T-helper 22 cell (primary cell): ENCODE data around the gene CFD.
A peak's percentile ranks its signal among the peaks of the same experiment; 100 is the strongest.
"Not testable (repeated sequence)": the region's sequence is repeated elsewhere in the genome, so short reads cannot be mapped to it uniquely, and the experiment has no call there.

Experiments
- DNase-seq: peaks from one replicate; pipeline ENCODE4 v3.0.0-alpha.2; 2020; ENCODE audit warnings: low read depth

Gene CFD

DNA sequence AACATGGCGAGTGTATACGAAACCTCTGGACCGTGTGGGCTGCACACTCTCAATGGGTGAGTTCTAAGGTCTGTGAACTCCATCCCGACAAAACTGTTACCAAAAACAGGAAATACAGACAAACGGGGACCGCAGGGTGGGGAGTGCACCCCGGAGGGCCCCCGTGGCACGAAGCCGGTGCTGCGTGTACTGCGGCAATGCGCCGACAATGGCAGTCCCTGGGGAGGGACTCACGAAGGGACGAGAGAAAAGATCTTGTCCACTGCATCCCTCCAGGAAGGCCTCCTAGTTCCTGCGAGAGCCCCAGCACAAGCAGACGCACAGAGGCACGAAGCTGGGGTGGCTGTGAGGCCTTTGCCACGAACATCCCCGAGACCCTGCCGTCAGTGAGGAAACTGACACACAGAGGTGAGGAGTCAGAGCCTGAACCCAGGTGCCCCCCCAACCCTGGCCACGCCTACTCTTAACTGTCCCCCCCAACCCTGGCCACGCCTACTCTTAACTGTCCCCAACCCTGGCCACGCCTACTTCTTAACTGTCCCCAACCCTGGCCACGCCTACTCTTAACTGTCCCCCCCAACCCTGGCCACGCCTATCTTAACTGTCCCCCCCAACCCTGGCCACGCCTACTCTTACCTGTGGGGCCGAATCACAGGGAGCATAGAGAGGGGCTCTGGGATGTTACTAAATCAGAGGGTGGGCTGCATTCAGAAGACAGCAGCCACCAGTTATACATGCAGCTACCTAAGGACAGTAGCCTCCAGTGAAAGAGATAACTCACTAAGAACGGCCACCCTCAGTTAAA lies 29.3 kb downstream of the CFD start:
- DNase-seq, result peak; percentile 58

DNA sequence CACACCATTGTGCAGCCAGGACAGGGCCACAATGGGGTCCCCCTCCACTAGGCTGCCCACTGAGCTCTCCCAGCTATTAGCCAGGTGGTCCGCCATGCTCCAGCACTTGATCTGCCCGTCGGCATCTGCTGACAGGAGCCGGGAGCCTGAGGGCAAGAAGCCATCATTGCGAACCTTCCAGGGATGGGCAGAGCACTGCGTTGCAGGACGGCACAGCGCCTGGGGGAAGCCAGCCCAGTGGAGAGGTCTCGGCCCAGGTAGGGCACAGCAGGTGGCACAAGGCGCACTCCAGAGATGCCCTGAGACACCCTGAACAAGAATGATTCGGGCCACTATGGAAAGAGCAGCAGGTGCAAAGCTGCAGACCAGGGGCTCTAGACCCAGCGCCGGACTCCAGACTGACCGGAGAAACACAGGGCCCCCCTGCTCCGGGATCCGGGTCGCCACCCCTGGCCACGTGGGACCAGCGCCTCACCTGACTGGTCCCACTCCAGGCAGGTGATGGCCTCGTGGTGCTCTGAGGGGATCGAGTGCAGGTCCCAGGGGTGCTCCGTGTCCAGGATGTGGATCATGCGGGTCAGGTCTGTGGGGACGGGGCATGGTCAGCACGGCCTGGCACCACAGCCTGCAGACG lies 30.3 kb downstream of the CFD start:
- no peak for DNase-seq

DNA sequence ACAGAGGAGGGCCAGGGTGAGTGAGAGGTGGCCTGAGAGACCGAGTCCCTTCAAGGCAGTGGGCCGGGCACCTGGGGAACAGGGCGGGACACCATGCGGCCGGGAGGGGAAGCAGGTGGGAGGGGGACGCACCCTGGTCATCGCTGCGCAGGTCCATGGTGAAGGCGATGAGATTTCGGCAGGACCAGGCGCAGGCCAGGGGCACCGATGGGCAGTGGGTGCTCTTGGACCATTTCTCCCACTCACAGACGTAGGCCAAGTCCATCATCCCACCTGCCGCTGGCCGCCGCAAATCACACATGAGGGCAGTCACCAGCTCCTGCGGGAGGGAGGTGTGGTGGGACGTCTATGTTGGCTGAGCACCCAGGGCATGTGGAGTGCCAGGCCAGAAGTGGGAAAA lies 31.4 kb downstream of the CFD start:
- no peak for DNase-seq

DNA sequence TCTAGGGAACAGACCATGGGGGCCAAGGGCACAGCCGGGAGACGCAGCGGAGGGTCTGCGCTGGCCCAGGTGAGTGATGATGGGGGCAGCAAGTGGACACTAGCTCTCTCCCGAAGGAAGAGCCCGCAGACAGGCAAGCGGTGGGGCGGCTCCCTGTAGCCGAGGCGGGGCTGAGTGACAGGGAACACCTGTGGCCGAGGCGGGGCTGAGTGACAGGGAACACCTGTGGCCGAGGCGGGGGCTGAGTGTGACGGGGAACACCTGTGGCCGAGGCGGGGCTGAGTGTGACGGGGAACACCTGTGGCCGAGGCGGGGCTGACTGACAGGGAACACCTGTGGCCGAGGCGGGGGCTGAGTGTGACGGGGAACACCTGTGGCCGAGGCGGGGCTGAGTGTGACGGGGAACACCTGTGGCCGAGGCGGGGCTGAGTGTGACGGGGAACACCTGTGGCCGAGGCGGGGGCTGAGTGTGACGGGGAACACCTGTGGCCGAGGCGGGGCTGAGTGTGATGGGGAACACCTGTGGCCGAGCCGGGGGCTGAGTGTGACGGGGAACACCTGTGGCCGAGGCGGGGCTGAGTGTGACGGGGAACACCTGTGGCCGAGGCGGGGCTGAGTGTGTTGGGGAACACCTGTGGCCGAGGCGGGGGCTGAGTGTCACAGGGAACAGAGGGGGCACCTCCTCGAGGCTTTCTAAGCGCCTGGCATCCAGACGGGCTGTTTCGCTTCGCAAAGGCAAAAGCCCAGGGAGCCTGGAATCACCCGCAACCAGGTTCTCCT lies 32.1 kb downstream of the CFD start:
- not testable (repeated sequence) for DNase-seq

DNA sequence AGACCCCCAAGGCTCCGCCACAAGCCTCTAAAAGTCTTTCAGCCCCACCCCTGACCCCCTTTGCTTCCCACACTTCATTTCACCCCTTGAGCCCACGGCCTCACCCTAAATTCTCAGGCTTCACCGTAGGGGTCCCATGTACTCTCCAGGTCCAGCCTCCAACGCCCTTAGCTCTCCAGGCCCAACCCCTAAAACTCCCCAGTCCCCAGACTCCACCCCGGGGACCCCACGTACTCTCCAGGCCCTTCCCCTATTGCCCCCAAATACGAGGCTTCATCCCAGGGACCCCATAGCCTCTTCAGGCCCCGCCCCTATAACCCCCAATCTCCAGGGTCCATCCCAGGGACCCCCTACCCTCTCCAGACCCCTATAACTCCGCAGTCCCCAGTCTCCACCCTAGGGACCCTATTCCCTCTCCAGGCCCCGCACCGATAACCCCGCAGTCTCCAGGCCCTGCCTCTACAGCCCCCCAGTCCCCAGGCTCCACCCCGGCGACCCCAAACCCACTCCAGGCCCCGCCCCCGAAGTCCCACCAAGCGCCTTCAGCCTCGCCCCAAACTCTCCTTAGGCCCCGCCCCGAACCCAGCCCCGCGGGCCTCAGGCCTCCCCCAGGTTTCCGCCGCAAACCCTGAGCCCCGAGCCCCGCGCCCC lies 32.9 kb downstream of the CFD start:
- no peak for DNase-seq

DNA sequence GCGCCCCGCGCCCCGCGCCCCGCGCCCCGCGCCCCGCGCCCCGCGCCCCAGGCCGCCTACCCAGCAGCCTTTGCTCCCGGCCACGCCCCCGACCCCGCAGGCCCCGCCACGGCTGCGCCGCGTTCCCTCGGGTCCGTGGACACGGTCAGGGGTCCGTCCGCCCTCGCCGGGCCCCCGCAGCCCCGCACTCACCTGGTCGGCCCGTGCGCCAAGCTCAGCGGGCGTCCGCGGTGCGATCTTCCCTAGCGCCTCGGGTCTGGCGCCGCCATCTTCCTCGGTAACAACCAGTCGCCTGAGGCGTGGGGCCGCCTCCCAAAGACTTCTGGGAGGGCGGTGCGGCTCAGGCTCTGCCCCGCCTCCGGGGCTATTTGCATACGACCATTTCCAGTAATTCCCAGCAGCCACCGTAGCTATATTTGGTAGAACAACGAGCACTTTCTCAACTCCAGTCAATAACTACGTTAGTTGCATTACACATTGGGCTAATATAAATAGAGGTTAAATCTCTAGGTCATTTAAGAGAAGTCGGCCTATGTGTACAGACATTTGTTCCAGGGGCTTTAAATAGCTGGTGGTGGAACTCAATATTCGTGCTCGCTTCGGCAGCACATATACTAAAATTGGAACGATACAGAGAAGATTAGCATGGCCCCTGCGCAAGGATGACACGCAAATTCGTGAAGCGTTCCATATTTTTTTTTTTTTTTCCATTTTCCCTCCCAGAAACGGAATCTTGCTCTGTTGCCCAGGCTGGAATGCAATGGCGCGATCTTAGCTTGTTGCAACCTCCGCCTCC lies 33.6 kb downstream of the CFD start, which contains the start of the genes MED16 and RNU6-9:
MED16 (minus strand) TSS at position 294 of the 796 bp plus-strand sequence. CDS start 2,056 bp downstream, outside the sequence.
RNU6-9 (plus strand) TSS at position 591 of the 796 bp plus-strand sequence.
- peak; percentile 85 for DNase-seq

DNA sequence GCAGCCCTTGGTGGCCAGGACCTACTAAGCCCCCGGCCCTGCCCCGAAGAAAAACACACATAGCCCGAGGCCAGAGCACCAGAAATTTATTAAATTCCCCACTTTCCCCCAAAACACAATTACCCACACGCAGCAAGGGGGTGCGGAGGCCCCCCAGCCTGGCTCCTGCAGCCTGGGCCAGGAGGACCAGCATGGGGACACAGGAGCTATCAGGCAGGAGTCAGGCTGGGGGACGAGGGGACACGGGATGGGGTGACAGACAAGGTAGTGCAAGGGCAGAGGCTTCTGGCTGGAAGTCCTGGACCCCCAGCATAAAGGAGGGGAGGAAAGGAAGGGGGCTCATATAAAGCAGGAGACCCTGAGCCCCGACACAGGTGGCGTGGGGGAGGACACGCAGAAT lies 37.0 kb downstream of the CFD start:
- no peak for DNase-seq

DNA sequence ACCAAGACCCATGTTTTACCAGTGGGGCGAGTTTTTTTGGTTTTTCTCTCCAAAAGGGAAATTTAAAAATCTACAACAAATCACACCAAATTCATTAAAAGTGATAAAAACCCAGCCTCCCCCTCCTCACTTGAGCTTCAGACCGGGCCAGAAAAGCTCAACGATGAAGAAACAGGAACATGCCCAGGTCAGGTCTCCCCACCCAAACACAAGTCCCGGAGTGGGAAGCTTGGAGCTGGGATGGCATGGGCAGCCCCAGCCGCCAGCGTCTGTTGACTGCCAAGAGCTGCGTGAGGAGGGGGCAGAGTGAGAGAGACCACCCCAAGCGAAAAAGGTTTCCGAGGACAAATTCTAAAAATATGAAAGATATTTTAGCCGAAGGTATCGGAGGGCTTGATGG lies 37.5 kb downstream of the CFD start:
- DNase-seq, result no peak

DNA sequence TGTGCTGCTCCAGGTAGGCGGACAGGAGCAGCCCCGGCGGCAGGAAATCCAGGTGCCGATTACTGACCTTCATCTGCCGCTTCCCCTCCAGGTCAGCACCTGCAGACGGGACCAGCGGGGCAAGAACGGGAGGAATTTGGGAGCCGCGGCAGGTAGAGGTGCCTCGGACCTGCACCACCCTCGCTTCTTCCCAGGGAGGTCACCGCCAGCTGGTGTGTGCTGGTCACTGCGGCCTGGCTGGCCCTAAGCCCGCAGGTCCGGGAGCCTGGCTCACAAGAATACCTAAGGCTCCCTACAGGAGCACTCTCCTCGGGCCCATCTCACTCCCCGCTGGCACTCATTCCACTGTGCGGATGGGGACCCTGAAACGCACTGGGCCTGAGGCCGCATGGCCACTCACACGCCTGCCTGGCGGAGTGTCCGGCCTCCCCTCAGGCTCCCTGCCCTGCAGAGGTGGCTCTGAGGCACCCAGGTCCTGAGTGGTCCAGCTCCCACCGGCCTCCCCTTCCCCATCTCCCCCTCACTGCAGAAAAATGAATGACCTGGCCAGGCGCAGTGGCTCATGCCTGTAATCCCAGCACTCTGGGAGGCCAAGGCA lies 38.1 kb downstream of the CFD start:
- no peak for DNase-seq

DNA sequence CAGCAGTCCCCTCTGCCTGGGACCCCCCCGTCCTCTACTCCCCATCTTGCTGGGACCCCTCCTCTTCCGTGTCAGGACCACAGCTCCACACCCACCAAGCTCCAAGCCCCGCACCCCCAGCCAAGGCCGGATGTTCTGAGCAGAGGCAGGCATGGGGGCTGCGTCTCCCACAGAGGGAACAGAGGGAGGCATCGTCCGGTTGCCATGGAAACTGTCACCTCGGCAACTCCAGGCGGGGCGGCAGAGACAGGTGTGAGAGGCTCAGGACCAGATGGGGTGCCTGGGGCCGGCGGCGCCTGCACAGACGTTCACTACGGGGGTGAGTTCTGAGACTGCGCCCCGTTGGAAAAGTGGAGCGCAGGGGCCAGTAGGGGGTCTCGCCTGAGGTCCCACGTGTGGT lies 39.2 kb downstream of the CFD start:
- no peak for DNase-seq

DNA sequence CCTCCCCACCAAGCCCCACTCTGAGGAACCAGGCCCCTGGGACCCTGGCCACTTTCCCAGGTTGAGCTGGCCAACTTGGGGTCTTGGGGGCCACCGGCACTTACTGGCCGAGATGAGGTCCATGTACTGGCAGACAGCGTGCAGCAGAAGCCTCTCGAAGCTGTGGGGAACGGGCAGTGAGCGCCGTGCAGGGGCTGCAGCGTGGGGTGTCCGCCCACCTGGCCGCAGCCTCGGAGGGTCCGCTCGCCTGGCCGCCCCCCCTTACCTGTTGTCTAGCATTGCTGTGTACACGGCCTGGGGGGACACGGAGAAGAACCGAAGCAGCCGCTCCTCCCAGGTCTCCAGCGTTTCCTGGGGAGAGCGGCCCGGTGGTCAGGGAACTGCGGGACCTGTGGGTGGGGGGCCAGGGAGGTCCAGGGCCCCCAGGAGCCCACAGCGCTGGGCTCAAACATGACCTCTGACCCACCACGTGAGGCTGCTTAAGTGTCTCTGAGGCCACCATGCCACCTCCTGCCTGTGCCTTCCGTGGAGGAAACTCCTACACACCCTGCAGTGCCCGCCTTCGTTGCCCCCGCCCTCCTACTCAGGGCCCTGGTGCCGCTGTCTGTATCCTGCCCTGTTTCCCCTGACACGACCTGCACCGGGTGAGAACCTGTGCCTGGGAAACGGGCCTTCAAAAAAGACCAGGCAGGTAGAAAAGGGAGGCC lies 40.0 kb downstream of the CFD start:
- no peak for DNase-seq

DNA sequence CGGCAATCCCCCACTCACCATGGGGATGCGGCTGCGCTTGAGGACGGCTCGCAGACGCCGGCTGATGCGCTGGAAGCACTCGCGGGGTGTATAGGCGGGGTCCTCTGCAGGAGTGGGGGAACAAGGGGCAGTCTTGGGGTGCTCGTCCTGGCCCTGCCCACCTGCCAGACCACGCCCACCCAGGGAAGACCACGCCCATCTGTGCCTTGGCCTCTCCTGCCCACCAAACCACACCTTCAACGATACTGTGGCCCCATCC lies 40.5 kb downstream of the CFD start:
- DNase-seq, result no peak

DNA sequence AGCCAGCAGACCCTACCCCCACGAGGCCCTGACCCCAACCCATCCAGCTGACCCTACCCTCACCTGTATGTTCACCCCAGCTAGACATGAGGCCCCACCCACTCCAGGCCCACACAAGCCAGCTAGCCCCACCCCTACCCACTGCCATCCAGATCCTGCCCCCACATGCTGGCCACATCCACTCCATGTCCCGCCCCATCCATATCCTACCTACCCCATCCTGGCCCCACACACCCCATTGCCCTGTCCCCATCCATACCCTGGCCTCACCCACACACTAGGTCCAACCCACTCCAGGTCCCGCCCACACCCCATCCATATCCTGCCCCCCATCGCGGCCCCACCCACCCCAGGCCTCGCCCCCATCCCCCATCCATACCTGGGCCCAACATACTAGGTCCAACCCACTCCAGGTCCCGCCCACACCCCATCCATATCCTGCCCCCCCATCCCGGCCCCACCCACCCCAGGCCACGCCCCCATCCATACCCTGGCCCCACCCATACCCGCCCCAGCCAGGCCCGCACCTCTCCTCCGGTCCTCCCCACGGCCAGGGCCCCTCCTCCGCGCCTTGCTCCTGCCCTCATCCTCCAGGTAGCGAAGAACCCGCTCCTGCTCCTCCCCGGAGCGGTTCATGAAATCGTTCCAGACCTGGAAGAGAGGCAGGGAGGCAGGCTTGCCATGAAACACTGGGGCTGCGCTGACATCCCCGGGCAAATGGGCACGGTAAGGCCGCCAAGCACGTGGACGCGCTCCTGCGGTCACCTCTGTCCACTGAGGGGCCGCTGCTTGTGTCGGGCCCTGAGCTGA lies 41.0 kb downstream of the CFD start:
- no peak for DNase-seq

DNA sequence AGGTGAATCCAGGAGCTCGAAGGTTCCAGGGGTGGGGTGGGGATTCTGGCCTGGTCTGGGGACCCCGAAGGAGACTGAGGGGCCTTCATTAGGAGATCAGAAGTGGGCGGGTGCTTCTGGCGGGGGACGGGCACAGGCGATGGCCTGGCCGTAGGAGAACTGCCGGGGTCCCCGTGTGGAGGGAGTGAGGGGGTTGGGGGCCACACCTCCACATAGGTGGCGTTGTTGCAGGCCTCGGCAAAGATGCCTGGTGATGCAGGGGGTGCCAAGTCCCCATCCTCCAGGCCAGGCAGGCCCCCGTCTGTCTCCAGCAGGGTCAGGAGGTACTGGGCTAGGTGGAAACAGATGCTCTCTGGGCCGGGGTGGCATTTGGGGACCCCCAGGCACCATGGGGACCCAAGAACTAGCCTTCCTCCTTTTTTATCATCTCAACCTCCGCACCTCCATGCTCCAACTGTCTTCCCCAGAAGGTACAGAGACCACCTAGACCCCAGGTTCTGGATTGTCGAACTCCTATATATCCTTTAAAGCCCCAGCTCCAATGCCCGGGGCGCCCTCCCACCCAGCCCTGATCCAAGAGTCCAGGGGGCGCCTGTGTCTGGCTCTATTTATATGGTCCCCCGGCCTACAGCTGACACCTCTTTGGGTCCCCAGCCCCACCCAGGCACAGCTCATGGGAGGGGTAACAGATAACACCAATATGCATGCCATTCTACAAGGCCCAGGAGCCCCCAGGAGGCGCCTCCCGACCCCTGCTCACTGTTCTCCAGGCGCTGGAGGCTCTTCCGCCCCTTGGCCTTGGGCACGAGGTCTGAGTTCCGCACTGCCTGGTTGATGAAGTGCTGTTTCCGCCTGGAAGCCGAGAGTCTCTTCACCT lies 42.0 kb downstream of the CFD start:
- no peak for DNase-seq

DNA sequence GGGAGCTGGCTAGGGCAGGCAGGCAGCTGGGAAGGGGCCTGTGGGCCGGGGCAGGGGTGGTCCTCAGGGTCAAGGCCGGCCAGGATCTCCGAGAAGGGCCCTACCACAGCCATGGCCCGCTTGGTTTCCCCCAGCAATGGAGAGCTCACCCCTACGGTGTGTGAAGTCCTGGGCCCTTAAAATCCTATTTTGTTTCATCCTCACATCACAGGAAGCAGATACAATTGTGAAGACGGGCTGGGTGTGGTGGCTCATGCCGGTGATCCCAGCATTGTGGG lies 42.6 kb downstream of the CFD start:
- no peak for DNase-seq

DNA sequence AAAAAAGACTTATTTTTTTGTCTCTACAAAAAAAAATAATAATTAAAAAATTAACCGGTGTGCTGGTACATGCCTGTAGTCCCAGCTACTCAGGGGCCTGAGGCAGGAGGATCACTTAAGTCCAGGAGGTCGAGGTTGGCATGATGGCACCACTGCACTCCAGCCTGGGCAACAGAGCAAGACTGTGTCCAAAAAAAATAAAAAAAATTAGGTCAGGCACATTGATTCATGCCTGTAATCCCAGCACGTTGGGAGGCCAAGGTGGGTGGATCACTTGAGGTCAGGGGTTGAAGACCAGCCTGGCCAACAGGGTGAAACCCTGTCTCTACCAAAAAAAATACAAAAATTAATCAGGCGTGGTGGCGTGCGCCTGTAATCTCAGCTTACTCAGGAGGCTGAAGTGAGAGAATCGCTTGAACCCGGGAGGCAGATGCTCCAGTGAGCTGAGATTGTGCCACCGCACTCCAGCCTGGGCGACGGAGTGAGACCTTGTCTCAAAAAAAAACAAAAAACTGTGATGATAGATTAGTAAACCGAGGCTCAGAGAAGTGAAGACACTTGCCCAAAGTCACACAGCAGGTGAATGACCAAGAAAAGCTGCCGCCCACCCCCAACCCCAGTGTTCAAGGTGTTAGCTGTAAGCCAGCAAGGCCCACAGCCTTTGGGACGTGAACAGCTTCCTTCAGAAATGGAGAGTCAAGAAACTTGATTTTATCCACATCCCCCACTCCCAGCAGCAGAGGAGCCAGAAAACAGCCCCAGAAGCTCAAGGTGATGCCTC lies 43.2 kb downstream of the CFD start:
- DNase-seq, result no peak

DNA sequence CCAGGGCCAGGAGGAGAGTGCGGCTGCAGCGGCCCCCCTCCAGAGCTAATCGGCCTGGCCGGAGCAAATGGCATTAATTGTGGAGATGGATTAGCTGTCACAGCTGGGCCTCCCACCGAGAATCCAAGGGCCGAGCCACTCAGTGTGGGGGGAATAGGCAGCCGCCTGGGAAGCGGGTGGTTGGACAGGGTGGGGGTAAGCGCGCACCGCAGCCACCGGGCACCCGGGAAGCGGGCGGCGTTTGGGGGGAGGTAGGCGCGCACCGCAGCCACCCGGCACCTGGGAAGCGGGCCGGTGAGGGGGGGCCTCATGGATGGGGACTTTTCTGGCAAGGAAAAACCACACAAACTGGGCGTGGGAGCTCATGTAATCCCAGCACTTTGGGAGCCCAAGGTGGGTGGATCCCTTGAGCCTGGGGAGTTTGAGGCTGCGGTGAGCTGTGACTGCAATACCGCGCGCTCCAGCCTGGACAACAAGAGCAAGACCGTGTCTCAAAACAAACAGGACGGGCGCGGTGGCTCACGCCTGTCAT lies 43.9 kb downstream of the CFD start:
- no peak for DNase-seq

DNA sequence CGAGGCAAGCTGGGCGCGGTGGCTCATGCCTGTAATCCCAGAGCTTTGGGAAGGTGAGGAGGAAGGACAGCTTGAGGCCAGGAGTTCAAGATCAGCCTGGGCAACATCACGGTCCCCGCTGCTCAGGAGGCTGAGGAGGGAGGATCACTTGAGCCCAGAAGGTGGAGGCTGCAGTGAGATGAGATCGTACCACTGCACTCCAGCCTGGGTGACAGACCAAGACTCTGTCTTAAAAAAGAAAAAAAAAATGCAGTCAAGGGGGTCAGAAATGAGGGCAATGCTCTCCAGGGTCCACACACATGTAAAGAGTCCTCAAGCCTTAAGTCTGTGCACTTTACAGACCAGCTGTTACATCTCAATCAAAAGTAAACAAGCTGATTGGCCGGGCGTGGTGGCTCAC lies 45.1 kb downstream of the CFD start:
- DNase-seq, result no peak
